ENCODE data around the gene MCF2.

DNA sequence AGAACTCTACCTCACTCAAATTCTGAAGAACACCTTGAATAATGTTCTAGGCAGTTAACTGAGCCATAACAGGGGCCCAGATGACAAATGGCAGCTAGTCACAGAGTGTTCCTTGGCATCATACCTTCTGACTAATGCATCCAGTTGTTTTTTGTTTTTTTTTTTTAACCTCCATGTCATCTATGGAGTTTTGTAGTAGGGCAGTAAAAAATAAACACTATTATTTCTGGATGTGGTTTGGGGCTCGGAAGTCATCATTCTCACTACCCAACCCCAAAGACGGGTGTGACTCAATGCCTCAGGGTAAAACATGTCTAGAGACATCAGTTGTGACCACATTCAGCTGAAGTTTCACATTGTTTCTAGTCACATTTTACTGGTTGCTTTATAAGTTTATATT is 31.2 kb upstream of the MCF2 start:
- TF ChIP-seq, protein P1, sequence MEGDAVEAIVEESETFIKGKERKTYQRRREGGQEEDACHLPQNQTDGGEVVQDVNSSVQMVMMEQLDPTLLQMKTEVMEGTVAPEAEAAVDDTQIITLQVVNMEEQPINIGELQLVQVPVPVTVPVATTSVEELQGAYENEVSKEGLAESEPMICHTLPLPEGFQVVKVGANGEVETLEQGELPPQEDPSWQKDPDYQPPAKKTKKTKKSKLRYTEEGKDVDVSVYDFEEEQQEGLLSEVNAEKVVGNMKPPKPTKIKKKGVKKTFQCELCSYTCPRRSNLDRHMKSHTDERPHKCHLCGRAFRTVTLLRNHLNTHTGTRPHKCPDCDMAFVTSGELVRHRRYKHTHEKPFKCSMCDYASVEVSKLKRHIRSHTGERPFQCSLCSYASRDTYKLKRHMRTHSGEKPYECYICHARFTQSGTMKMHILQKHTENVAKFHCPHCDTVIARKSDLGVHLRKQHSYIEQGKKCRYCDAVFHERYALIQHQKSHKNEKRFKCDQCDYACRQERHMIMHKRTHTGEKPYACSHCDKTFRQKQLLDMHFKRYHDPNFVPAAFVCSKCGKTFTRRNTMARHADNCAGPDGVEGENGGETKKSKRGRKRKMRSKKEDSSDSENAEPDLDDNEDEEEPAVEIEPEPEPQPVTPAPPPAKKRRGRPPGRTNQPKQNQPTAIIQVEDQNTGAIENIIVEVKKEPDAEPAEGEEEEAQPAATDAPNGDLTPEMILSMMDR (IDR thresholded peaks at IDR 0.05), result no peak
- TF ChIP-seq EZH2 (IDR thresholded peaks at IDR 0.05) (no peak), EZH2phosphoT487 (IDR thresholded peaks at IDR 0.05) (no peak)
